Activated CD8-positive, alpha-beta memory T cell treated with anti-CD3 and anti-CD28 coated beads for 36 hours (primary cell): ENCODE results near the gene MLLT3. TPM values are rescaled to one million over a fixed set of nuclear protein-coding genes. Genes with fewer than 3 reads are reported as not detected.

Experiments
- CTCF ChIA-PET: fragments of 350-600 bp; sonication (Branson Sonifier 250); formaldehyde crosslinking; loops from one replicate; lab custom pipeline; 2021; ENCODE audit warnings: antibody characterized with exemption; lab: Charles Lee
- POLR2A ChIA-PET: fragments of 350-600 bp; sonication (Branson Sonifier 250); formaldehyde crosslinking; loops from one replicate; lab custom pipeline; 2021; ENCODE audit warnings: antibody characterized with exemption; lab: Charles Lee
- total RNA-seq, 2 experiments: library from RNA; stranded (reverse); gene quantifications; one replicate each; pipeline ENCODE4 v1.2.3, GENCODE V29; 2021

The MLLT3 gene
- total RNA-seq: 10 to 100 TPM; 41.5 to 41.8 TPM

DNA sequence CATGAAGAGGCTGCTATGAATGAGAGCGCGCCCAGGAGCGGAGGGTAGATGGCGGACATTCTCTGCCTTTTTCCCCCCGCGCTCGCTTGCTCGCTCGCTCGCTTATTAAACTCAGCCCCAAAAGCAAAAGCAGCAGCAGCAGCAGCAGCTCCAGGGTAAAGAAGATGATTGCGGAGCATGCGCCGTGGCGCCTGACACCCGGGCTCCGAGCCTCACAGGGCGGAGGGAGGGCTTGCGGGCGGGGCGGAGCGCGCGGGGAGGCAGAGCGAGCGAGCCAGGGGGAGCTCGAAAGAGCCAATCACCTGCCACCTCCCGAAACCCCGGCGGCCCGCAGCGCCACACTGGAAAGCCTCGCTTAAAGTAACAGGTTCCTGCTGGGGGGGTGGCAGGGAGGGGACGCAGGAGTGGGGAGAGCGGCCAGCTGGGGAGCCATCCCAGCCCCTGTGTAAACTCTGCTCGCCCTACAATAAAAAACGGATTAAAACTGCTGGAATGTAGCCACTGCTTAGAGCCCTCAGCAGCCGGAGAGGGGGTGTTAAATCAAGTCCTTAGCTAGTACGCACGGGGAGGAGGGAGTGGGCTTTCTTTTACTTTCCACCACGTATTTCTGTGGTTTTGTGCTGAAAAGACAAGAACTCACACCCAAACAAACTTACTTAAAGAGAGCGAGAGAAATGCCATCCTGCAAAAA, at the start of gene MLLT3:
Gene MLLT3 (minus strand): TSS at position 170 of the 691 bp plus-strand sequence.
- POLR2A ChIA-PET: interaction anchor here (0.6 to 2.4 kb wide), 17 partner anchors 9 to 1428 kb away, joined by 3 to 33 read pairs (median 5); partner anchors contain the start of genes FOCAD and HACD4
- CTCF ChIA-PET: interaction anchor here (0.5 to 1.8 kb wide), 13 partner anchors 43 to 1308 kb away, joined by 3 to 7 read pairs (median 4); partner anchors contain the start of gene FOCAD

DNA sequence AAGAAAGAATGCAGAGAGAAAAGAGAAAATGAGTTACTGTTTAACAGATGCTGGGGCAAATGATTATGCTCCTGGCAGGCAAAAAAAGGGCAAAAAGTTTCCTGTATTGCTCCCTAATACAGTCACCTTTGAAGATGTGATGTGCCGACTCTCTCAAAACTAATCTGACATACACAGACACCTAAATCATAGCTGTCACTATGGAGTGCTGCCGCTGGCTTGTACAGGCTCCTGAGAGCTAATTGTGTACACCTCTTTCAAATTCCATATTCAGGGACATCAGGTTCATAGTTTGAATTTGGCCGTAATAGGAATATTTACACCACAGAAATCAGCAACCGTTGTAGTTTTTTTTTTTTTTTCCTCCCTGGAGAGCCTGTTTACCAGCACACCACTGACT, 49.3 kb upstream of the MLLT3 start:
- CTCF ChIA-PET: interaction anchor here (1.3 kb wide), 1 partner anchor 9 kb away, joined by 3 read pairs; no protein-coding TSS in a partner anchor
- POLR2A ChIA-PET: no interaction called here

DNA sequence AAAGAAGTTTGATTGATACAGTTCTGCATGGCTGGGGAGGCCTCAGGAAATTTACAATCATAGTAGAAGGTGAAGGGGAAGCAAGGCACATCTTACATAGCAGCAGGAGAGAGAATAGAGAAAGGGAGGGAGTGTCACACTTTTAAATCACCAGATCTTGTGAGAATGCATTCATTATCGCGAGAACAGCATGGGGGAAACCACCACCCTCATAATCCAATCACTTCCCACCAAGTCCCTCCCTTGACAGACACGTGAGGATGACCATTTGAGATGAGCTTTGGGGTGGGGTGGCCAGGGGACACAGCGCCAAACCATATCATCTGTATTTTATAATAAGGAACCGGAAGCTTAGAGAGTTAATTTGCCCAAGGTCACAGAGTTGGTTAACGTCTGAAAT, 48.1 kb upstream of the MLLT3 start:
- POLR2A ChIA-PET: no interaction called here
- CTCF ChIA-PET: interaction anchor here (1.3 kb wide), 1 partner anchor 10 kb away, joined by 3 read pairs; no protein-coding TSS in a partner anchor

DNA sequence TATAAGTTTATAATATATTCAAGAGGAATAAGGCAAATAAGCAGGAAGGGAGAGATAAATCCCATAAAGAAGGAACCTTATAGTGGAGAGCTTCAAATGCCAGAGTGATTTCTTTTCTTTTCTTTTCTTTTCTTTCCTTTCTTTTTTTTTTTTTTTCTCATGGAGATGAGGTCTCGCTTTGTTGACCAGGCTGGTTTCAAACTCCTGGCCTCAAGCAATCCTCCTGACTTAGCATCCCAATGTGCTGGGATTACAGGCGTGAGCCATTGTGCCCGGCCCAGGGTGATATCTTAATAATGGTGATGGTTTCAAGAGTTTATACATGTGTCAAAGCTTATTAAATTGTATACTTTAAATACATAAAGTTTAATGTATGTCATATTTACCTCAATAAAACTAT, 42.2 kb upstream of the MLLT3 start:
- ChIA-PET POLR2A (no interaction called here), CTCF (interaction anchor here (0.7 kb wide), 1 partner anchor 9 kb away, joined by 3 read pairs; no protein-coding TSS in a partner anchor)

DNA sequence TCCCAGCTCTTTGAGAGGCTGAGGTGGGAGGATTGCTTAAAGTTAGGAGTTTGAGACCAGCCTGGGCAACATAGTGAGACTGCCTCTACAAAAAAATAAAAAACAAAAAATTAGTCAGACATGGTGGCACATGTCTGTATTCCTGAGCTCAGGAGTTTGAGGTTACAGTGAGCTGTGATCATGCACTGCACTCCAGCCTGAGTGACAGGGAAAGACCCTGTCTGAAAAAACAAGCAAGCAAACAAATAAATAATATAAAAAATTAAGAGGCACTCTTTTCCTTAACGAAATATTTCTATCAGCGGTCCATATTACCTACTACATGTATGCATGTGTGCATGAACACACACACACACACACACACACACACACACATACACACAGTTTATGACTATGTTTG, 40.8 kb upstream of the MLLT3 start:
- POLR2A ChIA-PET: interaction anchor here (1.0 kb wide), 1 partner anchor 21 kb away, joined by 4 read pairs; the partner anchor contains the start of gene FOCAD
- CTCF ChIA-PET: interaction anchor here (0.6 kb wide), 1 partner anchor 9 kb away, joined by 3 read pairs; no protein-coding TSS in a partner anchor

DNA sequence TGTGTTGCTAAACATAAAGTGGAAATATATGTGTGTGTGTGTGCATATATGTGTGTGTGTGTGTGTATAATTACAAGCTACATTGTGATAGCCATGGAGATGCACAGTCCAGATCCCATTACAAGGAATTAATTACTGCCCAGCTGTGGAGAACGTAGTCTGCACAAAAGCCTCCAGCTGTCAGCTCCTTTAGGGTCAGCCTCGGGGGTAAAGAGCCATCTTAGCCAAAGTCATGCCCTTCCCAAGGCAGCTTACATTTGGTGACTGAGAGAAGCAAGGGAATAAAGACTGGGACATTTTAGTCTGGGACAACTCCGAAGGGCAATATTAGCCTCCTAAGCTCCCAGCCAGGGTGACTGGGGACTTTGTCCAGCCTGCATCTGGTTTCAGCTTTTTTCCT, 39.9 kb upstream of the MLLT3 start:
- CTCF ChIA-PET: interaction anchor here (1.1 kb wide), 1 partner anchor 24 kb away, joined by 3 read pairs; no protein-coding TSS in a partner anchor
- POLR2A ChIA-PET: interaction anchor here (1.0 kb wide), 1 partner anchor 22 kb away, joined by 4 read pairs; the partner anchor contains the start of gene FOCAD

DNA sequence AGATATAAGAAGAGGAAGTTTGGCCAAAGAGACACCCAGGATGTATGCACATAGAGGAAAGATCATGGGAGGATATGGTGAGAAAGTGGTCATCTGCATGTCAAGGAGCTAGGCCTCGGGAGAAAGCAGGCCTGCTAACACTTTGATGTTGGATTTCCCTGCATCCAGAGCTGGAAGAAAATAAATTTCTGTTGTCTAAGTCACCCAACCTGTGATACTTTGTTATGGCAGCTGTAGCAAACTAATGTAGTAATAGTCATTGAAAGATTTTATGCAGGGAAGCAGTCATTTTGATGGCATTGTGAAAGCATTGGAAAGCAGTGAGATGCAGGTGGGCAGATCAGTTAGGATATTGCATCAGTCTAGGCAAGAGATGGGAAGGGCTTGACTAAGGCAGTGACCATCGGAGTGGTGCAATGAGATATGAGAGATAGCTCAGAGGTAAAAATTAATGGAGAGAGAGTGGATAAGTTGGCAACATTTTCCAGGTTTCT, 37.2 kb upstream of the MLLT3 start:
- CTCF ChIA-PET: no interaction called here
- POLR2A ChIA-PET: no interaction called here

DNA sequence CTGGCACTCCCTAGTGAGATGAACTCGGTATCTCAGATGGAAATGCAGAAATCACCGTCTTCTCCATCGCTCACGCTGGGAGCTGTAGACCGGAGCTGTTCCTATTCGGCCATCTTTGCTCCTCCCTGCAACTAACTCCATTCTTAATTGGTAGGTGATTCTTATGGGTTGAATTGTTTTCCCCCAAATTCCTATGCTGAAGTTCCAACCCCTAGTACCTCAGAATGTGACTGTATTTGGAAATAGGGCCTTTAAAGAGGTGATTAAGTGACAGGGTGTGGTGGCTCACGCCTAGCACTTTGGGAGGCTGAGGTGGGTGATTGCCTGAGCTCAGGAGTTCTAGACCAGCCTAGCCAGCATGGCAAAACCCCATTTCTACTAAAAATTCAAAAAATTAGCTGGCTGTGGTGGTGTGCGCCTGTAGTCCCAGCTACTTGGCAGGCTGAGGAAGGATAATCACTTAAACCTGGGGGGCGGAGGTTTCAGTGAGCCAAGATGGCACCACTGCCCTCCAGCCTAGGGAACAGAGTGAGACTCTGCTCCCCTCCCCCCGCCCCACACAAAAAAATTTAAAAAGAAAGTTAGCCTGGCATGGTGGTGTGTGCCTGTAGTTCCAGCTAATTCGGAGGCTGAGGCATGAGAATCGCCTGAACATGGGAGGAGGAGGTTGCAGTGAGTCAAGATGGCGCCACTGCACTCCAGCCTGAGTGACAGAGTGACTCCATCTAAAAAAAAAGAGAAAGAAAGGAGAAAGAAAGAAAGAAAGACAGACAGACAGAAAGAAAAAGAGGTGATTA, 36.6 kb upstream of the MLLT3 start:
- POLR2A ChIA-PET: interaction anchor here (1.0 kb wide), 1 partner anchor 25 kb away, joined by 4 read pairs; the partner anchor contains the start of gene FOCAD
- CTCF ChIA-PET: interaction anchor here (0.7 to 0.8 kb wide), 2 partner anchors 25 to 34 kb away, joined by 3 read pairs; partner anchors contain the start of gene FOCAD

DNA sequence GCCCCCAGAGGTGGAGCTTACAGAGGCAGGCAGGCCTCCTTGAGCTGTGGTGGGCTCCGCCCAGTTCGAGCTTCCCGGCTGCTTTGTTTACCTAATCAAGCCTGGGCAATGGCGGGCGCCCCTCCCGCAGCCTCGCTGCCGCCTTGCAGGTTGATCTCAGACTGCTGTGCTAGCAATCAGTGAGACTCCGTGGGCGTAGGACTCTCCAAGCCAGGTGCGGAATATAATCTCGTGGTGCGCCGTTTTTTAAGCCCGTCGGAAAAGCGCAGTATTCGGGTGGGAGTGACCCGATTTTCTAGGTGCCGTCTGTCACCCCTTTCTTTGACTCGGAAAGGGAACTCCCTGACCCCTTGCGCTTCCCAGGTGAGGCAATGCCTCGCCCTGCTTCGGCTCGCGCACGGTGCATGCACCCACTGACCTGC, 36.0 kb upstream of the MLLT3 start:
- ChIA-PET POLR2A (interaction anchor here (1.0 kb wide), 1 partner anchor 26 kb away, joined by 4 read pairs; the partner anchor contains the start of gene FOCAD), CTCF (interaction anchor here (0.8 kb wide), 1 partner anchor 26 kb away, joined by 3 read pairs; the partner anchor contains the start of gene FOCAD)

DNA sequence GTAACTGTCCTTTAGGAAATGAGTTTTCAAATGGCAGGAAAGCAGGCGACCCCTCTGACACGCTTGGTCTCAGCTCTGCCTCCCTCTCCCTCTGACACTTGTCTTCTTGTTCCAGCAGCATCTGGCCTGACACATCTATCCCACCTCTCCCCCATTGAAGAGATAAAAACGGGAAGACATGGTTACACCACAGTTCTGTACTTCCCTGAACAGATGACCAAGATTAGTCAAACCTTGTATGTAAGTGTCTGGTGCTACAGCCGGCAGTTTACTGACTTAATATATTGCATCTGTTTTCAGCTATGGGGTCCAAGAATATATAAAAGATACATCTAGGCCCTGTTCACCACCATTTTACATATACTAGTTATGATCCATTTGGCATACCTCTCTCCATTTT, 29.6 kb upstream of the MLLT3 start:
- CTCF ChIA-PET: no interaction called here
- POLR2A ChIA-PET: no interaction called here

DNA sequence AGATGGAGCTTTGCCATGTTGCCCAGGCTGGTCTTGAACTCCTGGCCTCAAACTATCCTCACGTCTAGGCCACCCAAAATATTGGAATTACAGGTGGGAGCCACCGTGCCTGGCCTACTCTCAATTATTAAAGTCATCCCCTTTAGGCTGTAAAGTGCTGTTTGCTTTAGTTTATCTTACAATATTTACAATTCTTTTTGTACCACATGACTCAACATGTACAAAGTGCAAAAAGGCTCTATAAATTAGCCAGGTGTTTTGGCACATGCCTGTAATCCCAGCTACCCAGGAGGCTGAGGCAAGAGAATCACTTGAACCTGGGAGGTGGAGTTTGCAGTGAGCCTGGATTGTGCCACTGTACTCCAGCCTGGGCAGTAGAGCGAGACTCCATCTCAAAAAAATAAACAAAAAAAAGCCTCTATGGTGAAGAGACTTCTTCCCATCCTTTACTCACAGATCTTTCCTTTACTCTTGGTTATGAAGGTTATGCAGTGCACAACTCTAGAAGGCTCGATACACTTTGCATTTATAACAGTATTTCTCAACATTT, 28.5 kb upstream of the MLLT3 start:
- POLR2A ChIA-PET: no interaction called here
- CTCF ChIA-PET: no interaction called here

DNA sequence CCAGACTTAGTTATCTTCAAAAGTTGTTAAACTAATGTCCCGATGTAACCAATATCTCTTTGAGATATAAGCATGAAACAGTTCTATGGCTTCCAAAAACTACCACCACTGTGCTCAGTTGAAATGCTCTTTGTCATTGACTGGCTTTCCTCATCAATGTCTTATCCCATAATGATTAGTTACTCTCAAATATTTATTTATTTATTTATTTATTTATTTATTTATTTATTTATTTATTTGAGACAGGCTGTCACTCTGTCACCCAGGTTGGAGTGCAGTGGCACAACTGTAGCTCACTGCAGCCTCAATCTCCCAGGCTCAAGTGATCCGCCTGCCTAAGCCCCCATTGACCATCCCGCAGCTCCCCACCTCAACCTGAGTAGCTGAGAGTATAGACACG, 28.0 kb upstream of the MLLT3 start:
- POLR2A ChIA-PET: no interaction called here

DNA sequence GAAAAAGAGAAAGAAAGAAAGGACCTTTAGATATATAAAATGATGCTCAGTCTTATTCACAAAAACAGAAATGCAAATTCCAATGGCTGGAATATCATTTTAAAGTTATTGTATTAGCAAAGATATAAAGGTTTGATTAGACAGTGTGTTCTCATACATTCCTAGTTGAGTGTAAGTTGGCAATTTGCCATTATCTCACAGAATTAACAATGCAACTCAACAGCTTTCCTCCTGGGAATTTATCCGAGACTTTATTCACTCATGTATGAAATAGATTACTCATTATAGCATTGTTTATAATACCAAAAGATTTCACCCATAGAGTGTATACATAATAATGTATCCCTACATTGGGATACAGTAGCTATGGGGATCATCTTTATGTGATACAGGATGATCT, 27.1 kb upstream of the MLLT3 start:
- CTCF ChIA-PET: interaction anchor here (0.7 kb wide), 2 partner anchors 14 to 16 kb away, joined by 3 read pairs; no protein-coding TSS in a partner anchor
- POLR2A ChIA-PET: no interaction called here

More for the DNA sequence above, 28.0 kb upstream of the MLLT3 start:
- CTCF ChIA-PET: no interaction called here

DNA sequence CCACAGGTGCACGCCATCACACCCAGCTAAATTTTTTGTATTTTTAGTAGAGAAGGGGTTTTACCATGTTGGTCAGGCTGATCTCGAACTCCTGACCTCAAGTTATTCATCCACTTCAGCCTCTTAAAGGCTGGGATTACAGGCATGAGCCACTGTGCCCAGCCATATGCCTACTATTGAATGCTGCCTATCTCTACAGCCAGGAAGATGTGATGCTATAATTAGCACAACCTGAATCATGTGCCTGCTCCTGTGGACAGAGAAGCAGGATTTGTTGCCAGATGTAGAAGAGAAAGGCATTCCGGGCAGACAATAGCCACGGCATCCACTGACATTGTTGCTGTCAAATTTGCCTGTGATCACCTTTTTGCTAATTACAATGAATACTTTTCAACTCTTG, 24.4 kb upstream of the MLLT3 start:
- ChIA-PET POLR2A (no interaction called here), CTCF (no interaction called here)

DNA sequence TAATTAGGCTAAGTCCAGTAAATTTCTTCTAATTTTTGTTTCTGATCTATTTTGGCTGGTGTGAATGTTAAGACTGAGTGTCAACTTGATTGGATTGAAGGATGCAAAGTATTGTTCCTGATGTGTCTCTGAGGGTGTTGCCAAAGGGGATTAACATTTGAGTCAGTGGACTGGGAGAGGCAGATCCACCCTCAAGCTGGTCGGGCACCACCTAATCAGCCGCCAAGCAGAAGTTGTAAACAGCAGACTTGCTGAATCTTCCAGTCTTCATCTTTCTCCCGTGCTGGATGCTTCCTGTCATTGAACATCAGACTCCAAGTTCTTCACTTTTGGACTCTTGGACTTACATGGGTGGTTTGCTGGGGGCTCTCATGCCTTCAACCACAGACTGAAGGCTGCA, 21.4 kb upstream of the MLLT3 start:
- ChIA-PET POLR2A (no interaction called here), CTCF (no interaction called here)

DNA sequence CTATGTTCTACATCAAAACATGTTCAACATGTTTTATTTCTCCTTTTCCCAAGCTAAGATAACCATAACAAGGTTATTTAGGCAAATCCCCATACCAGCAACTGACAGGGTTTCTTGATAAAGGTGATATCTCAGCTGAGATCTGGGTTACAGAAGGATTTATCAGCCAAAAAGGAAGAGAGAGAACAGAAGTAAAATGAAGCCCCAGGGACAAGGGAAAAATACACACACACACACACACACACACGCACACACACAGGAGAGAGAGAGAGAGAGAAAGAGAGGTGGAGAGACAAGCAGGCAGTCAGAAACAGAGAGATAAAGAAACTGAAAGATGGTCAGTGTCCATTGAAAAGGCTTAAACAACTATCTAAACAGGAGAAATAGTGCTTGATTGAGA, 19.7 kb upstream of the MLLT3 start:
- ChIA-PET POLR2A (no interaction called here), CTCF (interaction anchor here (1.0 kb wide), 1 partner anchor 17 kb away, joined by 3 read pairs; no protein-coding TSS in a partner anchor)

DNA sequence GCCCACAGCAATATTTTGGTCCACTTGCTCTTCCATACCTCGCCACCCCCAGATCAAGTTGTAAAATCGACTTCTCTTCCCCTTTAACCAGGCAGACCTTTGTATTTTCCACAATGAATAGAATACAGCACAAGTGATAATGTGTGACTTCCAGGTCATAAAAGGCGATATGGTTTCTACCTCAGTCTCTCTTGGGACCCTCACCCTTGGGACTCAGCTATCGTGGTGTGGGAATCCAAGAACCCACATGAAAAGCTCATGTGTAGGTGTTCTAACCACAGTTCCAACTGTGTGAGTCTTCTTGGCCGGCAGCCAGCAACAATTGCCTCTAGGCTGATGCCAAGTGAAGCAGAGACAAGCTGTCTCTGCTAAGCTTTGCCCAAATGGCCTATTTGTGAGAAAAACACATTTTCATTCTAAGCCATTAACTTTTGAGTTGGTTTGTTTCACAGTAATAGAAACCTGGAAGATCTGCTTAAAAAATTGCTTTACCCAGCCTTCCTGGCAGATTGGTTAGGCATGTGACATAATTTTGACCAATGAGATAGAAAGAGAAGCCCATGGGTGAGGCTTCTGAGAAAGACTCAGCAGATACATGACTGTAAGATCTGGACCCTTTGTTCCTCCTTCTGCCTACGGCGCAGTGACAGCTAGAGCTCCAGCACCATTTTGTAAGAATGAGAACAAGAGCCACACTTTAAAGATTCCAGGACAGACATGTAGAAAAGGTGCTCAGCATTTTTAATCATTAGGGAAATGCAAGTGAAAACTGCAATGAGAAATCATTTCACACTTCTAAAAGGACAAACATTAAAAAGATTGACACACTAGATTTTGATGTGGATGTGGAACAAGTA, 18.3 kb upstream of the MLLT3 start:
- POLR2A ChIA-PET: interaction anchor here (1.4 kb wide), 1 partner anchor 18 kb away, joined by 5 read pairs; the partner anchor contains the start of gene MLLT3
- CTCF ChIA-PET: no interaction called here

DNA sequence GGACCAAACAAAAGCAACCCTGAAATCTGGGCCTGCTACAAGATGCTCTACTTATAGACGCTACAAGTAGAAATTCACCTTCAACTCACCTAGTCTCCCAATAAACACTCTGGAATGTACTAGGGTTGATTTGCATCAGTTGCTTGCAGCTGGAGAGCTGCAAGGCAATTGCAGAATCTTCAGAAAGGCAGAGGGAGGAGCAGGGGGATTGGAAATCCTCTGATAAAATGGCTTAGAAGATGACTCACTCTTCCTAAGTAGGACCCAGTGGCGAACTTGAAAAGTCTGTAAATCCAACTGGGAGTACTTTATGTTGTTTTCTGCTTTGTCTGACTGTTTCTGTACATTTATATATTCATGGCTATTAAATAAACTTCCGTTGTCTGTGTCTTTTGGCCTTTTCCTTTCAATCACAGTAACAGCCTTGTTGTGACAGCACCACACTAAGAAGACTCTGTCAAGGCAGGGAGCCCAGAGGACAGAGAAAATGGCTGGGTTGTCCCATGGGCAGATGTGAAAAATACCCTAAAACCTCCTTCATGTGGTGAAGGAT, 14.7 kb upstream of the MLLT3 start:
- ChIA-PET CTCF (no interaction called here), POLR2A (no interaction called here)
